ENCODE data around the gene TAF5. TPM values are rescaled to one million over a fixed set of nuclear protein-coding genes. Genes with fewer than 3 reads are reported as not detected.
A peak's percentile ranks its signal among the peaks of the same experiment; 100 is the strongest.

Gene TAF5
- total RNA-seq, 1 experiment from 2014 or later: 8.3 TPM

DNA sequence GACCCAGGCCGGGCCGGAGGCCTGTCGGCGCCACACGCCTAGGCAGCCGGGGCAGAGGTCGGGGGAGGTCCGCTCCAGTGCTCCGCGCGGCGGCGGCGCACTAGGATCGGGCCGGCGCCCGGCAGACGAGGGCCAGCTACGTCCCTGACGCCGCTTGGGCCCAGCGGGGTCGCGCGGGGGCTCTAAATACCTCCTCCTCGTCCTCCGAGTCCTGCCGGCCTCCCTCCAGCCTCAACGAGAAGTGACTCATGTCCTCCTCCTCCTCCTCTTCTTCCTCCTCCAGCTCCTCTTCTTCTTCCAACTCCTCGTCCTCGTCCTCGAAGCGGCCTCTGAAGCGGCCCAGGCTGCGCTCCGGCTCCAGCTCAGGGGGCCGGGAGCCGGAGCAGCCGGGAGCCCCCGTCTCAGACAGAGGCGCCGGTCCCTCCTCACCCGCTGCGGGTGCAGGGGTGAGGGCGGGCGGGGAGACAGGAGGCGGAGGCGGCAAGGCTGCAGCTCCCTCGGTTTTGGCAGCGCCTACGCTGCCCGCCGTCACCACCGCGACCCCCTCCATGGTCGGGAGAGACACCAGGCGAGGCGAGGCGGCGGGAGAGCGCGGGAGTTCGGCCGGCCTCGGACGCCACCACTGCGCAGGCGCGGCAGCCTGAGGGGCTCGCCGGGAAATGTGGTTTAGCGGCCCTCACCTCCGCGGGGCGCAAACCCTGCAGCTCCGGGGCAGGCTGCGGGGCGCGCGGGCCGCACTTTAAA, 17.1 kb upstream of the TAF5 start, which contains the start of gene PCGF6:
PCGF6 (minus strand) TSS at position 624 of the 744 bp plus-strand sequence; CDS start at position 550, 74 bp downstream.
- no peak within 1 kb of the TSS for H2BK12ac ChIP-seq (ENCODE audit: insufficient read length, low read depth, low read length)
- no peak within 1 kb of the TSS for H4K8ac ChIP-seq (replicated peaks; ENCODE audit: insufficient read length, low read depth, low read length)
- no peak within 1 kb of the TSS for H2BK15ac ChIP-seq (ENCODE audit: low read depth, low read length)
- no peaks in the 10 kb centered on the region for H4K20me1 ChIP-seq (ENCODE audit: control insufficient read depth, insufficient read depth, insufficient read length)
- no peak within 1 kb of the TSS for H3K56ac ChIP-seq (ENCODE audit: insufficient read length, low read depth, low read length)
- no CpG with 5 or more reads among the region's 82 CpGs for WGBS (ENCODE audit: extremely low coverage, insufficient read length, low lambda C conversion rate)
- H3K4me1 Mint-ChIP-seq: peaks cover 0 to 10% of the 10 kb centered on the region in 2 experiments; a peak in 2 of 4 replicates
- peaks cover 4 to 22% (median 21%) of the 10 kb centered on the region in 3 experiments; a peak in 6 of 7 replicates for H3K36me3 Mint-ChIP-seq (ENCODE audit: insufficient read depth in 1 of 3, low read depth in 3 of 3)
- no peak within 1 kb of the TSS for H2AK5ac ChIP-seq (ENCODE audit: insufficient read length, low read length)
- H2AFZ ChIP-seq (ENCODE audit: low read length): peak within 1 kb of the TSS; percentile 97
- peak within 1 kb of the TSS; percentile 84 for H3K4me2 ChIP-seq (ENCODE audit: insufficient read depth, insufficient read length, low read length)
- H4K5ac ChIP-seq (ENCODE audit: insufficient read length, low read depth, low read length): no peak within 1 kb of the TSS
- no peak within 1 kb of the TSS for H3T11ph ChIP-seq (ENCODE audit: low read length)
- no peak within 1 kb of the TSS for H3K23ac ChIP-seq (ENCODE audit: insufficient read length, low read depth, low read length)
- H3K27ac Mint-ChIP-seq: peak within 1 kb of the TSS; percentile 80 to 97 (median 91); a peak in 5 of 7 replicates
- no peaks in the 10 kb centered on the region for H3K4me1 ChIP-seq (ENCODE audit: insufficient read depth, low read length)
- peak within 1 kb of the TSS; percentile 88 for H3K18ac ChIP-seq (ENCODE audit: insufficient read length, low read depth, low read length)
- TF ChIP-seq, protein P1, sequence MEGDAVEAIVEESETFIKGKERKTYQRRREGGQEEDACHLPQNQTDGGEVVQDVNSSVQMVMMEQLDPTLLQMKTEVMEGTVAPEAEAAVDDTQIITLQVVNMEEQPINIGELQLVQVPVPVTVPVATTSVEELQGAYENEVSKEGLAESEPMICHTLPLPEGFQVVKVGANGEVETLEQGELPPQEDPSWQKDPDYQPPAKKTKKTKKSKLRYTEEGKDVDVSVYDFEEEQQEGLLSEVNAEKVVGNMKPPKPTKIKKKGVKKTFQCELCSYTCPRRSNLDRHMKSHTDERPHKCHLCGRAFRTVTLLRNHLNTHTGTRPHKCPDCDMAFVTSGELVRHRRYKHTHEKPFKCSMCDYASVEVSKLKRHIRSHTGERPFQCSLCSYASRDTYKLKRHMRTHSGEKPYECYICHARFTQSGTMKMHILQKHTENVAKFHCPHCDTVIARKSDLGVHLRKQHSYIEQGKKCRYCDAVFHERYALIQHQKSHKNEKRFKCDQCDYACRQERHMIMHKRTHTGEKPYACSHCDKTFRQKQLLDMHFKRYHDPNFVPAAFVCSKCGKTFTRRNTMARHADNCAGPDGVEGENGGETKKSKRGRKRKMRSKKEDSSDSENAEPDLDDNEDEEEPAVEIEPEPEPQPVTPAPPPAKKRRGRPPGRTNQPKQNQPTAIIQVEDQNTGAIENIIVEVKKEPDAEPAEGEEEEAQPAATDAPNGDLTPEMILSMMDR (conservative IDR thresholded peaks at IDR 0.05): no peak
- no peak within 1 kb of the TSS for H2BK120ac ChIP-seq (ENCODE audit: low read depth, low read length, poor library complexity, severe bottlenecking)
- no peak within 1 kb of the TSS for H2BK5ac ChIP-seq (ENCODE audit: insufficient read length, low read length)
- no peaks in the 10 kb centered on the region for H3K27me3 Mint-ChIP-seq (ENCODE audit: low read depth)
- H3K27me3 ChIP-seq (ENCODE audit: insufficient read depth, low read length): no peaks in the 10 kb centered on the region
- peak within 1 kb of the TSS; percentile 89; the same call in 1 of the 2 replicates for H3K14ac ChIP-seq (ENCODE audit: insufficient read depth, low read length)
- peak; percentile 92 for DNase-seq
- H3K9me3 Mint-ChIP-seq: no peaks in the 10 kb centered on the region
- H3K4me3 Mint-ChIP-seq: peak within 1 kb of the TSS; percentile 90 to 95
- H3K79me1 ChIP-seq (ENCODE audit: insufficient read depth, low read depth, low read length, poor library complexity, severe bottlenecking): no peaks in the 10 kb centered on the region
- peak within 1 kb of the TSS; percentile 69 for H3K9ac ChIP-seq (ENCODE audit: extremely low read depth, insufficient read length, low read length)
- peaks cover 2% of the 10 kb centered on the region; the same call in 1 of the 2 replicates for H3K79me2 ChIP-seq (ENCODE audit: insufficient read depth, low read length)
- peaks cover 4% of the 10 kb centered on the region for H3K23me2 ChIP-seq (ENCODE audit: insufficient read length, low read depth, low read length, poor library complexity, severe bottlenecking)
- H3K27ac ChIP-seq (ENCODE audit: insufficient read length, low read depth, low read length): peak within 1 kb of the TSS; percentile 26
- no peak within 1 kb of the TSS for H4K91ac ChIP-seq (ENCODE audit: insufficient read length, low read depth, low read length)
- H2BK20ac ChIP-seq (ENCODE audit: low read depth, low read length, poor library complexity, severe bottlenecking): peak within 1 kb of the TSS; percentile 96
- no peaks in the 10 kb centered on the region for H3K9me3 ChIP-seq (ENCODE audit: control insufficient read depth, low read depth, low read length)
- H3K4ac ChIP-seq (ENCODE audit: low read depth, low read length): no peak within 1 kb of the TSS
